Kidney epithelial cell (primary cell): ENCODE data around the gene G0S2. TPM values are rescaled to one million over a fixed set of nuclear protein-coding genes. Genes with fewer than 3 reads are reported as not detected.
A peak's percentile ranks its signal among the peaks of the same experiment; 100 is the strongest.

Experiments used
- DNase-seq: peaks from one replicate; pipeline ENCODE4 v3.0.0-alpha.2; 2010; ENCODE audit warnings: low read depth
- H3K27me3 ChIP-seq: 2 replicates; pipeline ENCODE4 v1.6.0; 2011; ENCODE audit warnings: low read length; ENCODE audit not compliant: control insufficient read depth, insufficient read depth
- H3K36me3 ChIP-seq: 2 replicates; pipeline ENCODE4 v1.5.1; 2011; ENCODE audit warnings: low read length; ENCODE audit not compliant: control insufficient read depth, insufficient read depth
- H3K4me3 ChIP-seq: 2 replicates; pipeline ENCODE4 v1.5.1; 2011; ENCODE audit warnings: low read depth, mild to moderate bottlenecking, control low read depth, low read length
- CTCF ChIP-seq: IDR thresholded peaks from 2 replicates; pipeline ENCODE4 v1.5.1; 2011; ENCODE audit warnings: mild to moderate bottlenecking, moderate library complexity, low read length, control low read depth, inconsistent platforms; ENCODE audit not compliant: insufficient read depth, poor library complexity, severe bottlenecking
- total RNA-seq: library from RNA; depleted of rRNA; stranded (reverse); fragments of >200 nt; gene quantifications from 2 replicates; pipeline ENCODE4 v1.2.3, GENCODE V29; 2015

G0S2 gene
- total RNA-seq, 1 donor from 2014 or later: 164 TPM

GRCh38 chr1:209655411-209656231, 19.6 kb upstream of the G0S2 start:
- H3K36me3 ChIP-seq: no peaks in the 10 kb centered on the region
- no peaks in the 10 kb centered on the region for H3K27me3 ChIP-seq
- no peak for TF ChIP-seq CTCF
- DNase-seq: no peak
- no peak overlapping the region for H3K4me3 ChIP-seq

GRCh38 chr1:209657140-209657879, 17.9 kb upstream of the G0S2 start:
- Histone ChIP-seq H3K27me3 (no peaks in the 10 kb centered on the region), H3K36me3 (no peaks in the 10 kb centered on the region), H3K4me3 (no peak overlapping the region)
- no peak for TF ChIP-seq CTCF
- peak; percentile 51 for DNase-seq

- TF ChIP-seq CTCF: no peak
- DNase-seq: no peak
- no peaks in the 10 kb centered on the region for H3K36me3 ChIP-seq
- no peaks in the 10 kb centered on the region for H3K27me3 ChIP-seq
- no peak overlapping the region for H3K4me3 ChIP-seq
Measured at GRCh38 chr1:209657918-209658317, 17.3 kb upstream of the G0S2 start.

GRCh38 chr1:209659909-209660308, 15.3 kb upstream of the G0S2 start:
- no peaks in the 10 kb centered on the region for H3K27me3 ChIP-seq
- no peaks in the 10 kb centered on the region for H3K36me3 ChIP-seq
- no peak for TF ChIP-seq CTCF
- no peak for DNase-seq
- H3K4me3 ChIP-seq: no peak overlapping the region

GRCh38 chr1:209661071-209661470, 14.1 kb upstream of the G0S2 start:
- no peaks in the 10 kb centered on the region for H3K36me3 ChIP-seq
- DNase-seq: no peak
- no peak overlapping the region for H3K4me3 ChIP-seq

More at GRCh38 chr1:209661071-209661470, 14.1 kb upstream of the G0S2 start:
- no peak for TF ChIP-seq CTCF
- H3K27me3 ChIP-seq: no peaks in the 10 kb centered on the region
